Erythroblast (primary cell): ENCODE data around the gene SORL1-AS1.

Source experiments
- GATA1 ChIP-seq: IDR thresholded peaks from 2 replicates; pipeline ENCODE4 v1.6.1; 2011; ENCODE audit warnings: low read depth, mild to moderate bottlenecking, control low read depth, low read length, moderate library complexity
- POLR2A ChIP-seq: IDR thresholded peaks from 2 replicates; pipeline ENCODE4 v1.6.1; 2011; ENCODE audit warnings: mild to moderate bottlenecking, low read length

GRCh38 chr11:121435132-121435531, 17.6 kb downstream of the SORL1-AS1 start:
- no peak for TF ChIP-seq POLR2A
- no peak for TF ChIP-seq GATA1
